Sigmoid colon (tissue), 4 donors: ENCODE data around the gene SPON1.

Experiments used
- CTCF ChIP-seq, 4 experiments: fragments of 450-650 bp in 3 of 4; fragments of 200-600 bp in 1 of 4; IDR thresholded peaks; one replicate each; pipeline ENCODE4 v1.5.1; 2016 to 2019; ENCODE audit warnings: antibody characterized with exemption in 4 of 4, mild to moderate bottlenecking in 3 of 4, moderate library complexity in 2 of 4
- EP300 ChIP-seq, 4 donors: sonication (generic); formaldehyde crosslinking; IDR thresholded peaks; one replicate each; pipeline ENCODE4 v1.6.1; 2017; ENCODE audit warnings: antibody characterized with exemption in 4 of 4
- POLR2A ChIP-seq, 2 donors: fragments of 450-650 bp; IDR thresholded peaks; one replicate each; pipeline ENCODE4 v1.6.1; 2016; ENCODE audit warnings: antibody characterized with exemption in 2 of 2, mild to moderate bottlenecking in 2 of 2, moderate library complexity in 2 of 2
- POLR2AphosphoS5 ChIP-seq, 4 donors: sonication (generic); formaldehyde crosslinking; IDR thresholded peaks; one replicate each; pipeline ENCODE4 v1.6.1; 2017; ENCODE audit warnings: antibody characterized with exemption in 4 of 4

- TF ChIP-seq POLR2AphosphoS5 (IDR thresholded peaks at IDR 0.05), result no peak
- TF ChIP-seq POLR2A (IDR thresholded peaks at IDR 0.05), result no peak
- TF ChIP-seq CTCF (IDR thresholded peaks at IDR 0.05), result no peak
- TF ChIP-seq EP300 (IDR thresholded peaks at IDR 0.05), result no peak
Measured at GRCh38 chr11:14140991-14141390, 178.5 kb downstream of the SPON1 start.
